Measurements from ENCODE around the gene RNF166.

RNF166 gene

DNA sequence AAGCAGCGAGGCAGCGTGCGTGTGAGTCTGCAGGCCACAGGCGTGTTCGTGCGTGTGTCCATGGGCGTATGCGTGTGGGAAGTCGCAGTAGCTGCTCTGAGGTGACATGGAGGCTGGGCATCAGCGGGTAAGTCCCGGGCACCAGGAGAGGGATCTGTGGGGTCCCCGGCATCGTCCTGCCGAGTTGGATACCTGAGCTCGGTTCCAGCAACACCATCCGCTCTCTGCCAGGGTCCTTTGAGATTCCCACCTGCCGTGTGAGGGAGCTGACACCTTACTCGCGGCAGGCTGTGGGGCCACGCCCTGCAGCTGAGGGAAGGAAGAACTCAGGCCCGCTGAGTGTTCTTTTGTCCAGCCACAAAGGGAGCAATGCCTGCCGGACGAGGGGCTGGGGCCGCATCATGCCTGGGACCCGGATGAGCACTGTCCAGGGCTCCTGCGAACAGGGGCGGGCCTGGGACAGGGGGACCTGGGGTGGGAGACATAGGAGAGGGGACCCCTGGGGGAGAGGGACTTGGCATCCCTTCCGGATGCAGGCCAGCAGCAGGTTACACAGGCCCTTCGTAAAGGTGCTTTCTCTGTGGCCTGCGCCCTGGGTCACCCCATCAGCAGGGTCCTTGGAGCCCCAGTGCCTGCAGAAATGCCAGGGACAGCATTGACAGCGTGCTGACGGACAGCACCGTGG, 14.9 kb downstream of the RNF166 start:
- DNase-seq, result peak in 1 of 3 experiments; percentile 8

DNA sequence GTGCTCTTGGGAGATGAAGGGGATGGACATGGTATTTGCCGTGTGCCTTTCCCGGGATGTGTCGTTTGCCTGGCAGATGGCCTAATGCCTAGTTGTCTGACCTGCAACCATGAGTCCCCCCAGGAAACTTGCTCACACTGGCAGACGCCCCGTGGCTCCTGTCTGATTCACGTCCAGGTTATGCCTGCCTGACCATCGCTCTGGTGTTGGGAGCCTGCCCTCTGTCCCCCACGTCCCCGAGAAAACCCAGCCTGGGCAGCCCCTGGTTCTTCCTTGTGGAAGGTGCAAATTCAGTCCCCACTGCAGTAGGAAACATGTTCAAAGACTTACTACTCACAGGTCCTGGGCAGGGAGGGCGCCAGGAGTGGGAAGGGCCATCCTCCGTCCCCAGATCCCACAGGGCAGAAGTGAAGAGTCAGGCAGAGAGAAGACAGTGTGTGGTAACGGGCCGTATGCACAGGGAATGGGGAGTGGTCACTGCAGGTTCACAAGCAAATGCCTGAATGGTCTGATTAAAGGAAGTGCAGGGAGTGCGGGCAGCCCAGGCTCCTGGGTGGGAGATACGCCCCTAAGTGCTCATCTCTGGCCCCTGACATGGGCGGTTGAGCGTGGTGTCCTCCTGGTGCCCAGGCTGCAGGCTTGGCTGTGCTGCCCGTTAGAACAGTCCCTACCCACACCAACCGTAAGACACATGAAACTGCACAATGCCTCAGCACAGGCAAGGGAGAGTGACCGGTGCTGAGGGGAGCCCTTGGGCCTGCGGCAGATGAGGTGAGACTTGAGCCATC, 15.7 kb downstream of the RNF166 start:
- DNase-seq, result no peak

DNA sequence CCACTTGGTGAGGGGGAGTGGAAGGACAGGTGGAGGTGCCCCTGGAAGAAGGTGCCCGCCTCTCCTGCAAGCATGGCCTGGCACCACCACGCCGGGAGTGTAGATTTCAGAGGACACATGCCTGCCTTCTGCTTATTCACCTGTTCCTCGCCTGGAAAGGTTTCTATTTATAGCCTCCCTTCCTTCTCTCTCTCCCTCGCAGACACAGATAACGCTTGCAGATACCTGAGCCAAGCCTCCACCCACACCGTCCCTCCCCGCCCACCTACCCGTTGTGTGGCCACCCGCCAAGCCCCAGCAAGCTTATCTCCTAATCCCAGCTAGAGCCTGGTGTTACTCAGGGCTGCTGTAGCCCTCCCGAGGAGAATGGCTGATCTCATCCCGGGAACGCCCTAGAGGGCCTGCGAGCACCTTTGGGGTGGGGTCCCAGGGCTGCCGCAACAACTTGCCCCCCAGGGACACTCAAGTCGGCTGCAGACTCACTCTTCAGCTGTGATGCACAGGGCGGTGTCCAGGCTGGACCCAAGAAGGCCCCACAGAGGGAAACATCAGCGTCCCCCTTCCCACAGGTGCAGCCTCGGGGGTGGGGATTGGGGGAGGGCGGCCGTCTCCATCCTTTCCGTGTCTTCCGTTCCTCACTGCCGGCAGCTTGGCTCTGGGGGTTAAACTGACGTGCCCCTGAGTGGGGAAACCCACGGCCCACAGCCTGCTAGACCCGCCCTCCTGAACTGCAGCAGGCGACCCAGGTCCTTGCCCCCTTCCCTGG, 18.0 kb downstream of the RNF166 start:
- peak in 2 of 3 experiments; percentile 39 to 78 for DNase-seq

DNA sequence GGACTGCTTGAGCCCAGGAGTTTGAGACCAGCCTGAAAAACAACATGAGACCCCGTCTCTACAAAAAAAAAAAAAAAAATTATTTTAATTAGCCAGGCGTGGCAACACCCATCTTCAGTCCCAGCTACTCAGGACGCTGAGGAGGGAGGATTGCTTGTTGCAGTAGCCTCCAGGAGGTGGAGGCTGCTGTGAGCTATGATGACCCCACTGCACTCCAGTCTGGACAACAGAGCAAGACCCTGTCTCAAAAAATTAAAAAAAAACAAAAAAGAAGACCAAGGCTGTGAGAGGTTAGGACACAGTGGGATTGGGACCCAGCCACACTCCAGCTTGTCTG, 18.6 kb downstream of the RNF166 start:
- no peak for DNase-seq

DNA sequence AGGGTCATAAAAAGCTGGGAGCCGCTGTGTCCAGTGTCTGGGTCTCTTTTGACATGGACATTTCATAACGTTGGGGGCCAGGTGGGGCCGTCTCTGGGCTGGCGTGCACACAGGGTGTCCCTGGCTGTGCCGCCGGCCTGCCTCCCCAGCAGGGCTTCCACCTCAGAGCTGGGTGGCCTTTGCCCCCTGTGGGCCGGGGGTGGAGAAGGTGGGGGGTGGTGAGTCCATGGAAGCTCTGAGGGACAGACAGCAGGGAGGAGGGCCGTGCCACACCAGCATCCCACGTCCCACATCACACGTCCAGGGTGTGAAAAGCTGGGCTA, 19.0 kb downstream of the RNF166 start:
- DNase-seq, result no peak

DNA sequence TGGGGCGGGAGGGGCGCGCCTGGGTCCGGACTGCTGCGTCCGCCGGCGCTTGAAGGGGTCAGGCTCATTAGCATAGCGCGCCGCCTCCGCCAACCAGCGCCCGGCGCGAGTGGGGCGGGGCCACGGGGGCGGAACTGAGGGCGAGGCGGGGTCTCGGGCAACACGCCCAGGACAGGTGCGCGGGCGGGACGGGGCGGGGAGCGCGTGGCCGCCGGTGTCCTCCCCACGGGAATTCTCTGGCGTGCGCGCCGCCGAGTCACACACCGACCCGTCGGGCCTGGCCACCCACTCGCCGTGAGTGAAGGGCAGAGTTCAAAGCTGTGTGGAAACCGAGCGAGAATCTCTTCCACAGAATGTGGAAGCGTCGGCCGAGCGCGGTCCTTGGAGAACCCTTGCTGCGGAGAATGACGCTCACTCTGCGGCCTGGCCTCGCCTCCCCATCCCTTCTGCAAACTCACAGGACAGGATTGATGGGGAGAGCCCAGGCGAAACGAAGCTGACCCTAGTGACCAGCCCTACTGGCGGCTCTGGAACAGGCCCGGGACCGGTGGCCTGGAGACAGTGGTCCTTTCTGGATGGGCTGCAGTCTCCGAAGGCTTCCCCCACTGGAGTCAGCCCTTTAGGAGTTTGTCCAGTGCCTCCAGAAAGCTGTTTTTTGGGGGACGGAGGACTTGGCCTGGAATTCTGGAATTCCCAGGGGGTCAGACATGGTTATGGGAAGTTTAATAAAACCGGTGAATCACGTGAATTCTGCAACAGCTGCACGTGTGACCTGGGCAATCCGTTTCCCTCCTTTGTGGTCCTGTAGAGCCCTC, 19.6 kb downstream of the RNF166 start, which contains the start of gene SNAI3:
Gene SNAI3 (minus strand): TSS at position 69 of the 815 bp plus-strand sequence. CDS start 101 bp downstream, outside the sequence.
- DNase-seq, result peak; percentile 71 to 80 (median 78)

DNA sequence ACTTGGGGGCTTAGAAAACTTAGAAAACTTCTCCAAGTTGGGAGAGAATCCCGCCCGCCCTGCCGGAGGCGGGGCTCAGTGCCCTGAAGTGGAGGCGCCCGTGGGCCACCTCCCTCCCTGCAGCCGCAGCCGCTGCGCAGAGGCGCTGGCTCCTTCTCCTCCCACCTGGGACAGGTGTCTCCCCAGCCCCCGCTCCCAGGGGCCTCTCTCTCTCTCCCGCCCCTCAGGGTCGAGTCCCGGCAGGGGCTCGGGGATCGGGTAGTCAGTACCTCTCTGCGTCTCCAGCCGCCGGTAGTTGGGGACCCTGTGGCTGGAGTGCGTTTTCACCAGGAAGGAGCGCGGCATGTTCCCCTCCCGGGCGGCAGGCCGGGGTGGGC, 20.2 kb downstream of the RNF166 start:
- peak in 1 of 3 experiments; percentile 38 for DNase-seq

DNA sequence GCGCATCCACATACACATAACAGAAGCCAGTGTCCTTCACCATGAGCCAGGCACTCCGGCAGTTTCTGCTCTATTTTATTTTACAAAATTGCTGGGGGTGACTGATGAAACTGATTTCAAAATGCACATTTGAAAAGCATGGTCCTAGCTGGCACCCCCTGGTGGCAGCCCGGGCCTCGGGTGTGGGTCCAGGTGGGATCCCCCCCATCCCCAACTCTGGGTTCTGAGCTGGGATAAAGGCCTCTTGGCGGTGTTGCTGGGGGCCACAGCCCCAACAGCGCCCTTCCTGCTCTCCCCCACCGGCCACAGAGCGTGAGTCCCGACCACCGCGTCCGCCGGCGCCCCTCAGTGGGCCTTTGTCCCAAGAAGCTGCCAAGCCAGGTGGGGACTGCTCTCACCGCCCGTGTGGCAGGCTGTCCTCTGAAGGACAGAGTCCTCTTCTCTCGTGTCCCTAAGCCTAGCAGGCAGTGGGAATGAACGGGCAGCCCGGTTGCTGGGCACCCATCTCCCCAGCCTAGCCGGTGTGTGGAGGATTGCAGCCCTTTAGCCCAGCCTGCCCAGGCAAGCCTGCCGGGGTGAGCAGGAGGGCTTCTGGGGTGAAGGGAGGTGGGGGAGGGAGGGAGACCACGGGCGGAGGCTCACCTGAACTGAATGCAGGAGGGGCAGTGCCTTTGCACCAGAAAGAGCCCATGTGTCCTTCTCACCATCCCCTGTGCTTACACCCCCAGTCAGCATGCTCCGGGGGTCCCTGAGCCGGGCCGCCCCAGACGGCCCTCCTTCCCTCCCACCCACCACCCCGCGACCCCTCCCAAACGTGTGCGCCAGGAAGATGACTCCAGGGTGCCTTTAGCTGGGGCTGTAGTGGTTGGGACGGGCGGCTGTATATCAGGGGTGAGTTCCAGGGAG, 20.8 kb downstream of the RNF166 start:
- DNase-seq, result peak in 2 of 3 experiments; percentile 9 to 11

DNA sequence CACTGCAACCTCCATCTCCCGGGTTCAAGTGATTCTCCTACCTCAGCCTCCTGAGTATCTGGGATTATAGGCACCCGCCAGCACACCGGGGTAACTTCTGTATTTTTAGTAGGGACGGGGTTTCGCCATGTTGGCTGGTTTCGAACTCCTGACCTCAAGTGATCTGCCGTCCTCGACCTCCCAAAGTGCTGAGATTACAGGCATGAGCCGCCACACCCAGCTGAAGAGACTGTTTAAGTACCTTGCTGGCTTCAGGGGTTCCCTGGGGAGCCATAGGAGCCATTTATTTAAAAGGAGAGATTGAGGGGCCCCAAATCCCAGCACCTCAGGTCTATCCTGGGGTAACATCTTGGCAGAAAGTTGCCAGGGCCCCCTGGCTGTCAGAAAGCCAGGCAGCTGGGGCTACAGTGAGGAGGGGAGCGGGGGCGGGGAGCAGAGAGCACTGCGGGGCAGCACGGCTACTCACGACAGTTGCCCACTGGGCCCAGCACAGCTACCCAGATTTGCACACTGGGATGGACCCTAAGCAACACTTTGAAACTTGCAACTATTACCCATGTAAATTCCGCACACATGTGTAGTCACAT, 21.5 kb downstream of the RNF166 start:
- no peak for DNase-seq

DNA sequence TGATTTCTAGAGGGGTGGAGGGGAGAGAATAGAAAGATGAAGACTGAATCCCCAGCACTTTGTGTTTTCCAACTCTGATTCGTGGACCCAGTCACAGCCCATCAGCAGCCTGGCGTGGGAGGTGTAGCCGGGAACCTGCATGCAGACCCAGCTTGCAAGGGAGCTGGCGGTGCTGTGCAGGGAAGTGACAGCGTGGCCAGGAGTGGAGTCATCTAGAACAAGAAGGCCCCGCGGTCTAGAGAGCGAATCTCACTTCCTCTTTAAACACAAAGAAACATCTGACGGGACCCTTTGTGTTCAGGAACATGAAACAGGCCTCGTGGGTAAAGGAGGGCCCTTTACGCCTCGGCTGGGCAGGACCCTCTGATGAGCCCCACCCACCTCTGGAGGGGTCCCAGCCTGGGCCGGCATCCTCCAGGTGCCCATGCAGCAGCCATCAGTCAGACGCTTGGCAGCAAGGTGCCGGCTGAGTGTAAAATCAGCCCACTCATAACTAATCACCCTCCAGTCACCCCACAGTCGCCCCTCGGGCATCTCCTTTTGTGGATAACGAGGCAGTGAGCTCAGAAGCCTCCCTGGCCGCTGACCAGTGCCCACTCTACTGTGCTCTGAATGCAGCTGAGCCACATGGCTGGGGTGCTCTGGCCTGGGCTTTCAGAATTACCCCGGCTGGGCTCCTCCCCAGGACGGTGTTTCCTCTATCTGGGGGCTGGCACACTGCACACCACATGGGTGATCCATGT, 24.3 kb downstream of the RNF166 start:
- DNase-seq, result no peak

DNA sequence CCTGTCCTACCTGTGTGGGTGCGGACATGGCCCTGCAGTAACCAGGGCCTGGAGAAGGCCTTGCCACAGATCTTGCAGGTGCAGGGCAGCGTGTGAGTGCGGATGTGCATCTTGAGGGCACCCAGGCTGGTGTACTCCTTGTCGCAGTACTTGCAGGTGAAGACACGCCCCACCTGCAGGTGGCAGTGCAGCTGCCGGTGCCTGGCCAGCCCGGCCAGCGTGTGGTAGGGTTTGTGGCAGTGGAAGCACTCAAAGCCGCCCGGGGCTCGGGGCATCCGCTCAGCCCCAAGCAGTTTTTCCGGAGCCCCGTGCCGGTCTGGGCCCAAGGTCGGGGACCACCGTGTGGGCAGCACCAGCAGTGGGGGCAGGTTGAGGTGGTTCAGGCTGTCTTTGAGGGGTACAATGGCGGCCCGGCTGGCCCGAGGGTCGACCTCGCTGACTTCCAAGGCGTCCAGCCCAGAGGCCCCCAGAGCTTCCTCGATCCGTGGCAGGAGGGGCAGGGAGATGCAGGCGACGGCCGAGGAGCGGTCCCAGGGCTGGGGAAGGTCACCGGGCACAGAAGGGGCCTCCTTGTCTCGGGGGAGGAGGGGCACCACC, 25.0 kb downstream of the RNF166 start:
- no peak for DNase-seq

DNA sequence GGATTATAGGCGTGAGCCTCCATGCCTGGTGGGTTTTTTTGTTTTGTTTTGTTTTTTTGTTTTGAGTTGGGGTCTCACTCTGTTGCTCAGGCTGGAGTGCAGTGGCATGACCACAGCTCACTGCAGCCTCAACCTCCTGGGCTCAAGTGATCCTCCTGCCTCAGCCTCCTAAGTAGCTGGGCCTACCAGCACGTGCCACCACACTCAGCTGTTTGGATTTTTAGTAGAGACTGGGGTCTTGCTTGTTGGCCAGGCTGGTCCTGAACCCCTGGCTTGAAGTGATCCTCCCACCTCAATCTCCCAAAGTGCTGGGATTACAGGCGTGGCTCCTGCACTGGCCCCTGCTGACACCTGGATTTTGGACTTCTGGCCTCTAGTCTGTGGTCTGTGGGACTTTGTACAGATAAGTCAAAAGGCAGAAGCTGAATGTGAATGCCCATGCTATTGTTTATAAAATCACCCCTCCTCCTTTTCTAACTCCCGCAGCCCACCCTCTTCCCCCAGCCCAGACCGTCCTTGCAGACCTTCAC, 25.6 kb downstream of the RNF166 start:
- DNase-seq, result no peak

DNA sequence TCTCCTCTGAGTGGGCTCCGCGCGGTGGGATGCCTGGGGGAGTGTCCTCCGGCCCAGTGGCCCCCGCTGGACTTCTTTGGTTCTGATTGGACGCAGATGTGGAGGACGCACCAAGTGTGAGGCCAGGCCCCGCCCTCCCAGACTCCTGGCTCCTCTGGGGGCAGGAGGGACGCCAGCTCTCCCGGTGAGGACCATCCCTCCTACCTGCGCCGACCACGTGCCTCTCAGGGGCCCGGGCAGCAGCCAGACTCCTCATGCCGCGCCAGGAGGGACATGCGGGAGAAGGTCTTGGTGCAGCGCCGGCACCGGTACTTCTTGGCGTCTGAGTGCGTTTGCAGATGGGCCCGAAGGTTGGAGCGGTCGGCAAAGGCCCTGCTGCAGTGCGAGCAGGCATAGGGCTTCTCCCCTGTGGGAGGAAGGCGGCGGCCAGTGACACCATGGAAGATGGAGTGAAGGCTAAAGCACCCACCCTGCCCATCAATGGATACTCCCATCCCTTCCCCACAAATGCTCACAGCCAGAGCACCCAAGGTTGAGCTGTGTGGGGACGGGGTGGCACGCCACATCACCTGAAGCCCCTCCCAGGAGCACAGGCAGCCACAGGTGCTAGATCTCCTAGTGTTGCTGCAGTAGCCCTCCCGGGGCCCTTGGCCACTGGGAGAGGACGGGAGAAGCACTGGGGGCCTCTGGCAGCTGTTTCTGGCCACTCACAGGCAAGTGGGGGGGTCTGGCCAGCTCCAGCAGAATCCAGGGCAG, 27.8 kb downstream of the RNF166 start:
- no peak for DNase-seq

DNA sequence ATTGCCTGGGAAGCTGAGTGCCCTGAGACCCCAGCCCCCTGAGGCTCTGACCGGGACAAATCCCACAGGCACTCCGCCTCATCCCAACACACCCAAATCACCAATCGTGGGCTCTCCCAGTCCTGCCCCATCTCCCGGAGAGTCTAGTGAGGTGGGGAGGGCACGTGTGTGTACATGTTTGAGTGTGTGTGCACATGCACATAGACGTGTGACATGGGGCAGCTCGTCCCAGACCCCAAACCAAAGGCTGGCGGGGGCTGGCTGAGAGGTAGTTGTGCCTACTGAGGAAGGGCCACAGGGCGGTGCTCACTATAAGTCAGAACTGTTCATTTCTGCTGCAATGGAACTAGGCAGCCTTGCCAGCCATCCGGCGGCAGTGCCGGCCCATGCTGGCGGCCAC, 28.5 kb downstream of the RNF166 start:
- no peak for DNase-seq

DNA sequence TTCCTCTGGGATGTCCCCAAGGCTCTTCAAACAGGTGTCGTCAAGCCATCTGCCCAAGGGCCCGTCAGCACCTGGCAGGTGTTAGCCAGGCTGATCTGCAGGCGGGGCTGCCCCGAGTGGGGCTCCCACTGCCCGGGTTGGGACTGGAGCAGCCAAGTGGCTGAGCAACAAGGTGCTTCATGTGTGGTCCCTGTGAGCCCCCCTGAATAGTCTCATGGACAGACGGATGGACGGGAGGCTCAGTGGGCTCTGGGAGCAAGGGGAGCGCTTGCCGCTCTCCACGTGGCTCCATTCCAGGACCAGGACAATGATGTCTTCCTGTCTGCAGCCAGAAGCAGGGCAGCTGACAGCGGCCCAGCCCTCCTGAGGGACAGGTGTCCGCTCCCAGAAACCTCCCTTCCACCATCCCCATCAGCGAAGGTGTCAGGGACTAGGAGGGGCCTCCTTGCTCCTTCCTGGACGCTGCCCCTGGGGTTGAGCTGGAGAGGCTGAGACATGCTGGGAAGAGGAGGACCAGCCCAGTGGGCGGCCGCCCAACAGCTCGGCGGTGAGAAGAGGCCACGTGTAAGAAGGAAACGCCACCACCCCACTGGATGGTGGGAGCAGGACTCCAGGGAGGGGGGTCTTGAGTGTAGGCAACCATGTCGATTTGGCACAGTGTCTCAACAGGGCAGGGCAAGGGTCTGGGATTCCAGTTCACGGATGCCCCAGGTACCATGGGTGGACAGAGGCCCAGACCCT, 29.5 kb downstream of the RNF166 start:
- DNase-seq, result no peak

DNA sequence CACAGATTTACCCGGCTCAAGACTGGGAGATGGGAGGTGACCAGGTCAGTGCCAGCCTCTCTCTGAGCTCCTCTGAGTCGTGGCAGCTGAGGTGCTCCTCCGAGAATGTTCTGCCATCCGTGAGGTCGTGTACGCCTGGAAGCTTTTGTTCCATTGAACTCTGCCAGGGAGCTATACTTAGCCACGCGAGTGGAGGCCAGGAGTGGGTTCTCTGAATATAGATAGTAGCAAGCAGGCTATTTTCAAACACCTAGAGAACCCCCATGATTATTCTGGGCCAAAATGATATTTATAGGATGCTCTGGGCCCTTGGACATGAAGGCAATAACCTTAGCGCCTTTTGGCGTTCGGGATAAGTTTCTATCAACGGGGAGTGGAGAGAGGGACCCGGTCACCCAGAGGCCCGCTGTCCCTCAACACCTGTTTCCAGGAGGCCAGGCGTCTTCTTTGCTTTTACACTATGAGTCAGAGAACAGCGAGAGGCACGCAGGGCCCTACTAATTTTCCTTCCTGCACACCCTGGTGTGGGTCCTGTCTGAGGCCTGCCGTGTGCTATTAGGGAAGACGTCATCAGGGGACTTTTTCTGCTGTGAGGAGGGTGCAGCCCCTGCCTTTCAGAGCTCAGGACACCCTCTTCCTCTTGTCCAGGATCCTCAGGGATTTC, 32.4 kb downstream of the RNF166 start:
- no peak for DNase-seq

DNA sequence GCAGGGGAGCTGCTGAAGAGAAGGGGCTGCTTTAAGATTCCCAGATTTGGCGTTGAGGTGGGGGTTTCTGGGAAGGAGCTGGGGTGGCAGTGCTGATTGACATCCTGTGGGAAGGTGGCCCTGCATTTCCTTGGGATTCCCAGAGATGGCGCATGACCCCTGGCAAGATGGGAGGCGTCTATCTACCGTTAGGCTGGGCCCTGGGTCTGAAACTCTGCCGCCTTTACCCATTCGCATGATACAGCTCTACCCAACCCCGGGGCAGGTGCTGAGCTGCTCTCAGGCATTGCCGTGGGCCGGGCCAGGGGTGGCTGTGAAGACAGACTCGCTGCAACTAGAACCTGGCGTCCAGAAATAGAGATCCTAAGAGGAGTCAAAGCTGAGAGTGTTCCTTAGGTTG, 33.4 kb downstream of the RNF166 start:
- DNase-seq, result no peak

DNA sequence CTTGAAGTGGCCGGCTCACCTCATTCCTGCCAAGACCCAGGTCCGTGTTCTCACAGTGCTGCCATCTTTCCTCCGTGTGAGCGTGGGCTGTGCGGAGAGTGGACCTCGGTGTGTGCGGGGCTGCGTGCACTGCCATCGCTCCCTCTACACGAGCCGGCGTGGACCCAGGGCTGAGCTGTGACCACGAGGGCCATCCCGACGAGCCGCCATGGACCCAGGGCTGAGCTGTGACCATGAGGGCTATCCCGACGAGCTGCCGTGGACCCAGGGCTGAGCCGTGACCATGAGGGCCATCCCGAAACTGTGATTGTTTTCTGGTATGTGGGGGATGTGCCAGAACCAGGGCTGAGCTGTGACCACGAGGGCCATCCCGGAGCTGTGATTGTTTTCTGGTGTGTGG, 34.4 kb downstream of the RNF166 start:
- DNase-seq, result no peak

Measured in NCI-H1417 (cell line).